Heart right ventricle (tissue), 16 donors: ENCODE measurements around the gene IL5RA. TPM values are rescaled to one million over a fixed set of nuclear protein-coding genes. Genes with fewer than 3 reads are reported as not detected.

Experiments
- ATAC-seq, 8 donors: fragments of 200-7000 bp; cut with Tn5 transposase; one replicate each; pipeline ENCODE4 v1.9.1; 2020; ENCODE audit warnings: mild to moderate bottlenecking in 8 of 8, moderate library complexity in 8 of 8, moderate number of reproducible peaks in 1 of 8
- DNase-seq, 2 donors: peaks; one replicate each; pipeline ENCODE4 v3.0.0-alpha.2; 2020
- H3K27ac ChIP-seq, 10 donors: fragments of 200-600 bp; sonication (generic) in 2 of 10; one replicate each; pipeline versions ENCODE4 v1.5.0 to v1.8.0; 2020 to 2022; ENCODE audit warnings: mild to moderate bottlenecking in 3 of 10
- H3K27me3 ChIP-seq, 7 donors: fragments of 200-600 bp; one replicate each; pipeline ENCODE4 v1.8.0; 2021 to 2022; ENCODE audit warnings: mild to moderate bottlenecking in 2 of 7
- H3K36me3 ChIP-seq, 9 donors: fragments of 200-600 bp; sonication (generic) in 1 of 9; one replicate each; pipeline versions ENCODE4 v1.5.0 to v1.8.0; 2020 to 2022; ENCODE audit warnings: mild to moderate bottlenecking in 2 of 9
- H3K4me1 ChIP-seq, 9 donors: fragments of 200-600 bp; sonication (generic) in 1 of 9; one replicate each; pipeline versions ENCODE4 v1.5.0 to v1.8.0; 2020 to 2022; ENCODE audit warnings: mild to moderate bottlenecking in 4 of 9
- H3K4me3 ChIP-seq, 10 donors: fragments of 200-600 bp; sonication (generic) in 2 of 10; one replicate each; pipeline versions ENCODE4 v1.5.0 to v1.8.0; 2020 to 2022; ENCODE audit warnings: mild to moderate bottlenecking in 7 of 10, moderate library complexity in 2 of 10
- H3K9me3 ChIP-seq, 11 donors: fragments of 200-600 bp in 10 of 11; sonication (generic) in 2 of 11; one replicate each; pipeline versions ENCODE4 v1.5.0 to v1.8.0; 2013 to 2022; ENCODE audit warnings: mild to moderate bottlenecking in 2 of 11, control low read depth in 1 of 11, moderate library complexity in 1 of 11
- CTCF ChIP-seq, 9 donors: fragments of 200-600 bp; sonication (generic) in 2 of 9; IDR thresholded peaks; one replicate each; pipeline versions ENCODE4 v1.5.0 to v1.8.0; 2021 to 2022; ENCODE audit warnings: antibody characterized with exemption in 9 of 9, mild to moderate bottlenecking in 5 of 9, moderate library complexity in 1 of 9
- WGBS, 2 donors: extraction: QIAGEN DNeasy Blood & Tissue Kit; methylation state at CpG; one replicate each; pipeline ENCODE4 v1.1.7; 2013; ENCODE audit warnings: inconsistent platforms in 1 of 2; 5-methylcytosine and 5-hydroxymethylcytosine counted together
- intact Hi-C, 10 donors: fragments of 100-400 bp; cut with DNase I; formaldehyde crosslinking; loops; one replicate each; pipeline versions ENCODE4 v1.11.1 to v1.14.2; 2022
- polyA plus RNA-seq, 2 donors: library from polyadenylated mRNA; stranded (reverse); fragments of 200-250 nt; gene quantifications; one replicate each; pipeline ENCODE4 v1.2.3, GENCODE V29; 2013
- total RNA-seq, 10 donors: library from RNA; stranded (reverse); fragmentation: NEBNext Ultra II Directional in 3 of 10; extraction: Animal tissue kit (Norgen Biotek cat#: 25700) in 3 of 10; gene quantifications; one replicate each; pipeline versions ENCODE4 v1.2.1 to v1.2.4, GENCODE V29; 2021 to 2023
- donor health status: Arrhythmogenic right ventricular cardiomyopathy.
- donor health status: ischemic (EF 13 %, LVEDD 7.1; RV severe dilation, severe dysfunction).
- donor health status: healthy with polysubstance abuse.
- donor health status: DM: no; HTN: yes; CAD: no.
- donor health status: DM: no; HTN: no; CAD: no.
- donor health status: ischemic (EF 25% LVEDD 6.9; RV normal size, moderate dysfunction).
- donor health status: ischemic (EF 25% LVEDD 5.7; RV mildly dilated, moderate dysfunction).
- donor health status: healthy.
- donor health status: DM: yes; HTN: yes; CAD: no.
- donor health status: Ischemic cardiomyopathy.
- donor health status: ischemic (EF 35%, LVEDD 5.7; RV mildly dilated, moderate dysfunction).
- donor health status: nonischemic (EF 11% LVEDD 7.7; RV severe dilation, severe dysfunction).
- donor health status: DM: yes; HTN: yes; CAD: no.
- donor health status: PGD.
- donor health status: ischemic (EF 29% LVEDD 5.4; RV normal size, mild dysfunction).
- donor health status: nonischemic (EF 23%, LVEDD 6.1; RV moderate dilation, normal function).

Gene IL5RA
- total and polyA plus RNA-seq, 12 donors = 0.07 to 1.1 (median 0.23) TPM; not detected in 5

- H3K4me1 ChIP-seq = no peaks in the 10 kb centered on the region
- DNase-seq (no peak), ATAC-seq (no peak)
- no peaks in the 10 kb centered on the region for H3K27me3 ChIP-seq
- intact Hi-C loops = no loop called here
- H3K9me3 ChIP-seq = no peaks in the 10 kb centered on the region
- TF ChIP-seq CTCF (IDR thresholded peaks at IDR 0.05) = no peak
- no peaks in the 10 kb centered on the region for H3K36me3 ChIP-seq
- H3K4me3 ChIP-seq = no peak overlapping the region
- WGBS, 2 donors = 81 to 82% methylated on average over 4 of the region's 4 CpGs
- no peak overlapping the region for H3K27ac ChIP-seq
Measured at GRCh38 chr3:3066910-3067309, 43.3 kb downstream of the IL5RA start.

DNA sequence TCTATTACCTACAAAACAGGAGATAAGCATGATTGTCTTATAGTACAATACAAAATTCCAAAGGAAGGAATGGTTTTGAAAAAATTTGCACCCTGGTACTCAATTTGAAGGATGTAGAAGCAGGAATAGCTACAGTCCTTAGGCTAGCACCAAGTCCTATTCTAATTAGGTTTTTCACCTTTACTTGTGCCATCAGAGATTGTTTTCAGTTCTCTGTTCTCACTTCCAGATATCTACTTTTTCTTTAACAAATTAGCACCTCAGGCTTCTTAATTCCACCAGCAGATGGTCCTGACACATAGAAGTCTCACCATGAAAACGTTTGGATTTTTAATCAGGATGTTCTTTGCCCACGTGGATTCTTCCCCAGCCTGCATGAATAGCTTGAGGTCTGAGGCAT is 43.8 kb downstream of the IL5RA start:
- Histone ChIP-seq H3K4me3 (no peak overlapping the region), H3K9me3 (no peaks in the 10 kb centered on the region), H3K4me1 (no peaks in the 10 kb centered on the region), H3K36me3 (no peaks in the 10 kb centered on the region), H3K27ac (no peak overlapping the region), H3K27me3 (no peaks in the 10 kb centered on the region)
- TF ChIP-seq CTCF (IDR thresholded peaks at IDR 0.05) = no peak
- ATAC-seq (no peak), DNase-seq (no peak)
- intact Hi-C loops = no loop called here
- 19 to 22% methylated on average over 2 of the region's 2 CpGs for WGBS, 2 donors

GRCh38 chr3:3065876-3066275 is 44.3 kb downstream of the IL5RA start:
- Histone ChIP-seq H3K27ac (no peak overlapping the region), H3K4me1 (no peaks in the 10 kb centered on the region), H3K36me3 (no peaks in the 10 kb centered on the region), H3K9me3 (no peaks in the 10 kb centered on the region), H3K27me3 (no peaks in the 10 kb centered on the region), H3K4me3 (no peak overlapping the region)
- intact Hi-C loops = no loop called here
- TF ChIP-seq CTCF (IDR thresholded peaks at IDR 0.05) = no peak
- DNase-seq = no peak
- WGBS, 2 donors = 90 to 91% methylated on average over 2 of the region's 2 CpGs
- no peak for ATAC-seq

- H3K27me3 ChIP-seq = no peaks in the 10 kb centered on the region
- ATAC-seq = no peak
- intact Hi-C loops = no loop called here
- H3K27ac ChIP-seq = no peak overlapping the region
- H3K4me1 ChIP-seq = no peaks in the 10 kb centered on the region
- H3K4me3 ChIP-seq = no peak overlapping the region
- no peaks in the 10 kb centered on the region for H3K9me3 ChIP-seq
- no peak for TF ChIP-seq CTCF (IDR thresholded peaks at IDR 0.05)
- H3K36me3 ChIP-seq = no peaks in the 10 kb centered on the region
- no peak for DNase-seq
- 73 to 78% methylated on average over 4 of the region's 4 CpGs for WGBS, 2 donors
Measured at GRCh38 chr3:3064297-3064696, 45.9 kb downstream of the IL5RA start.

- no peaks in the 10 kb centered on the region for H3K27me3 ChIP-seq
- no peak for DNase-seq
- H3K27ac ChIP-seq = no peak overlapping the region
- WGBS, 2 donors = 78 to 83% methylated on average over 1 of the region's 1 CpG
- ATAC-seq = no peak
- TF ChIP-seq CTCF (IDR thresholded peaks at IDR 0.05) = no peak
- H3K4me1 ChIP-seq = no peaks in the 10 kb centered on the region
- H3K9me3 ChIP-seq = no peaks in the 10 kb centered on the region
- intact Hi-C loops = no loop called here
- H3K4me3 ChIP-seq = no peak overlapping the region
- H3K36me3 ChIP-seq = no peaks in the 10 kb centered on the region
Measured at GRCh38 chr3:3059645-3060044, 50.5 kb downstream of the IL5RA start.
